ENCODE measurements around the gene VEGFA. TPM values are rescaled to one million over a fixed set of nuclear protein-coding genes. Genes with fewer than 3 reads are reported as not detected.

Gene VEGFA
- total RNA-seq, 1 experiment from 2014 or later: 116 TPM

DNA sequence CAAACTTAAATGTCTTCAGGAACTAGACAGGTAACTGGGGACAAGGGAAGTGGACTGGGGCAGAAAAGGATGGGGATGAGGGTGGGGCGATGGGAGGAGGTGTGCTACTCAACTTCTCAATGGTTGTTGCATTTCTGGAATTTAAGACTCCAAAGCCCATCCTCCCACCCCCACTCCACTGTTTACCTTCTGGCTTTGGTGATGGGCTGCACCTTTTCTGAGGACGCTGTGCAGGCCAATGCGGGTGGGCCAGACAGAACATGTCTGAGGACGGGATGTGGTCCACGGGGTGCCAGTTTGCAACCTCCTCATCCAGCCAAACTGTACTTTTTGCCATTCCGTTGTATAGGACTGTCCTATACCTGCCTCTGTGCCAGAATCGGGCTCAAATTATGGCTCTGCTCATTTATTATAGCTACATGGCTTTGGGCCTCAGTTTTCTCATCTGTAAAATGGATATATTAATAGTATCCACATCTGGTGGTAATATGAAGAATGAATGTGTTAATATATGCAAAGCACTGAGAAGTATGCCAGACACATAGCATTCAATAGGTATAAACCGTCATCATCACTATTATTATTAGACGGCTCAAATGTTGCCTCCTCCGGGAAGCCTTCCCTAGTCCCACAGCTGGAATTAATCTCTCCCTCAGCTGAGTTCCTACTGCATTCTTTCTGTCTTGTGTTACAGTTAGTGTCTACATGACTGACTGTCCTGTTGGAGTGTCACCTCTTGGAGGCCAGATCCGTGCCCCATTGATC lies 31.0 kb upstream of the VEGFA start:
- H3K36me3 ChIP-seq (ENCODE audit: insufficient read depth, low read length, poor library complexity, severe bottlenecking): no peaks in the 10 kb centered on the region
- H3K9me3 ChIP-seq (ENCODE audit: low read depth, low read length, poor library complexity, severe bottlenecking): no peaks in the 10 kb centered on the region
- no peak overlapping the region for H3K27ac ChIP-seq (ENCODE audit: low read depth, low read length, poor library complexity, severe bottlenecking)
- BruUV-seq (replicated peaks): no TSS peak
- intact Hi-C loops (cut with micrococcal nuclease; ENCODE audit: unreplicated experiment): no loop called here
- no peak overlapping the region for H3K4me3 ChIP-seq (ENCODE audit: low read depth, low read length, poor library complexity, severe bottlenecking)
- DNase-seq (ENCODE audit: low spot score): no peak
- ChIA-PET POLR2A (ENCODE audit: low non-redundant PET) (no interaction called here), CTCF (no interaction called here)
- no peaks in the 10 kb centered on the region for H3K4me1 ChIP-seq (ENCODE audit: insufficient read depth, low read length, poor library complexity, severe bottlenecking)
- TF ChIP-seq EZH2 (IDR thresholded peaks at IDR 0.05; ENCODE audit: borderline replicate concordance, low read depth, low read length, poor library complexity, severe bottlenecking): no peak
- TF ChIP-seq, protein P1, sequence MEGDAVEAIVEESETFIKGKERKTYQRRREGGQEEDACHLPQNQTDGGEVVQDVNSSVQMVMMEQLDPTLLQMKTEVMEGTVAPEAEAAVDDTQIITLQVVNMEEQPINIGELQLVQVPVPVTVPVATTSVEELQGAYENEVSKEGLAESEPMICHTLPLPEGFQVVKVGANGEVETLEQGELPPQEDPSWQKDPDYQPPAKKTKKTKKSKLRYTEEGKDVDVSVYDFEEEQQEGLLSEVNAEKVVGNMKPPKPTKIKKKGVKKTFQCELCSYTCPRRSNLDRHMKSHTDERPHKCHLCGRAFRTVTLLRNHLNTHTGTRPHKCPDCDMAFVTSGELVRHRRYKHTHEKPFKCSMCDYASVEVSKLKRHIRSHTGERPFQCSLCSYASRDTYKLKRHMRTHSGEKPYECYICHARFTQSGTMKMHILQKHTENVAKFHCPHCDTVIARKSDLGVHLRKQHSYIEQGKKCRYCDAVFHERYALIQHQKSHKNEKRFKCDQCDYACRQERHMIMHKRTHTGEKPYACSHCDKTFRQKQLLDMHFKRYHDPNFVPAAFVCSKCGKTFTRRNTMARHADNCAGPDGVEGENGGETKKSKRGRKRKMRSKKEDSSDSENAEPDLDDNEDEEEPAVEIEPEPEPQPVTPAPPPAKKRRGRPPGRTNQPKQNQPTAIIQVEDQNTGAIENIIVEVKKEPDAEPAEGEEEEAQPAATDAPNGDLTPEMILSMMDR (conservative IDR thresholded peaks at IDR 0.05; ENCODE audit: low read depth, low read length): no peak
- no peaks in the 10 kb centered on the region for H3K27me3 ChIP-seq (replicated peaks; ENCODE audit: insufficient read depth, low read depth, low read length, poor library complexity)

DNA sequence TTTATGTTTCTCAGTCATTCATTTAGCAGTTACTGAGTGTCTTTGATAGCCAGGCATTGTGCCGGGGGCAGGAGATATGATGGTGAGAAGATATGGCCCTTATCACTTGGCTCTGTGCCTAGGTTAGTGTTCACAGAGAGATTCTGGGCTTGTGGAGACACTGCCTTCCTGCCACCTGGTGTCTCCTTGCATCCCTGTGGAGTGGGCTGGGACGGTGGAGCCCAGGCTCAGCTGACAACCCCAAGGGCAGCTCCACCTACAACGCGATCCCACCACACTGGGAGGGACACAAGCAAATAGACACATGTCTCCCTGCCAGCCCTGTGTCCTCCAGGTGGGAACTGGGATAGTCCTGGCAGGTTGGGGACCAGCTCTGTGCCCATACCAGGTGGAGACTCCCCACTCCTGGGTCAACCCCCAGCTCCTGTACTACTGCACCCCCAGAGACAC lies 30.3 kb upstream of the VEGFA start:
- BruUV-seq (replicated peaks): no TSS peak
- DNase-seq (ENCODE audit: low spot score): no peak
- H3K36me3 ChIP-seq (ENCODE audit: insufficient read depth, low read length, poor library complexity, severe bottlenecking): no peaks in the 10 kb centered on the region
- no peak for TF ChIP-seq EZH2 (IDR thresholded peaks at IDR 0.05; ENCODE audit: borderline replicate concordance, low read depth, low read length, poor library complexity, severe bottlenecking)
- TF ChIP-seq, protein P1 (conservative IDR thresholded peaks at IDR 0.05; ENCODE audit: low read depth, low read length): no peak
- intact Hi-C loops (cut with micrococcal nuclease; ENCODE audit: unreplicated experiment): no loop called here
- H3K4me3 ChIP-seq (ENCODE audit: low read depth, low read length, poor library complexity, severe bottlenecking): no peak overlapping the region
- no peaks in the 10 kb centered on the region for H3K27me3 ChIP-seq (replicated peaks; ENCODE audit: insufficient read depth, low read depth, low read length, poor library complexity)
- H3K9me3 ChIP-seq (ENCODE audit: low read depth, low read length, poor library complexity, severe bottlenecking): no peaks in the 10 kb centered on the region
- H3K4me1 ChIP-seq (ENCODE audit: insufficient read depth, low read length, poor library complexity, severe bottlenecking): no peaks in the 10 kb centered on the region
- CTCF ChIA-PET: no interaction called here
- POLR2A ChIA-PET (ENCODE audit: low non-redundant PET): no interaction called here
- no peak overlapping the region for H3K27ac ChIP-seq (ENCODE audit: low read depth, low read length, poor library complexity, severe bottlenecking)

DNA sequence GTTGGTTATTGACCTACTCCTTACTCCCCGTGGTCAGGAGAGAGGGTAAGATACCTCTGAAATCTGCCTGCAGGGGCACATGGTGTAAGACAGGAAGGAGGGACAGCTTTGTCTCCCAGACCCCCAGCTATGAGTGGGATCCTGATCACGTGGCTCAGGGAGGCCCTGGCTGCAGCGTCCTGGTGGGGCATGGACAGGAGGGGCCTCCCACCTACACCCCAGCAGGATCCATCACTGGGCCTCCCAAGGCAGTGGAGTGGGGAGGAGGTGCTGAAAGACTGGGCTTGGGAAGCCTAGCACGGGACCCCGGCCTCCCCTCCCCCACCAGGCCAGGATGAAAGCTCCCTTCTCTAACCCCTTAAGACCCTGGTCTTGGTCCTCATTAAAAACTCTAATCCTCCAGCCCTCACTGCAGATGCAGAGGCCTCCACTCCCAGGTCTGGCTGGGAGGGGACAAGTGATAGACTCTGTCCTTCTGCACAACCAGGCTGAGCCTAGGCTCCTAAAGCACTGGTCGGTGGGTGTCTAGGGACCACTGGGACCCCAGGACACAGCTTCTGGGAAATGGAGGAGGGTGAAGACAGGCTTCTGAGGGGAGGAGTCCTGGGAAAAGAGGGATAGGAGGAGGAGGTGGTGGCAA lies 29.6 kb upstream of the VEGFA start:
- Histone ChIP-seq H3K4me3 (ENCODE audit: low read depth, low read length, poor library complexity, severe bottlenecking) (no peak overlapping the region), H3K4me1 (ENCODE audit: insufficient read depth, low read length, poor library complexity, severe bottlenecking) (no peaks in the 10 kb centered on the region), H3K9me3 (ENCODE audit: low read depth, low read length, poor library complexity, severe bottlenecking) (no peaks in the 10 kb centered on the region), H3K36me3 (ENCODE audit: insufficient read depth, low read length, poor library complexity, severe bottlenecking) (no peaks in the 10 kb centered on the region), H3K27me3 (replicated peaks; ENCODE audit: insufficient read depth, low read depth, low read length, poor library complexity) (no peaks in the 10 kb centered on the region), H3K27ac (ENCODE audit: low read depth, low read length, poor library complexity, severe bottlenecking) (no peak overlapping the region)
- TF ChIP-seq, protein P1 (conservative IDR thresholded peaks at IDR 0.05; ENCODE audit: low read depth, low read length): no peak
- TF ChIP-seq EZH2 (IDR thresholded peaks at IDR 0.05; ENCODE audit: borderline replicate concordance, low read depth, low read length, poor library complexity, severe bottlenecking): no peak
- POLR2A ChIA-PET (ENCODE audit: low non-redundant PET): no interaction called here
- BruUV-seq (replicated peaks): no TSS peak
- no peak for DNase-seq (ENCODE audit: low spot score)
- CTCF ChIA-PET: no interaction called here
- intact Hi-C loops (cut with micrococcal nuclease; ENCODE audit: unreplicated experiment): no loop called here

Data from A673 (cell line).